Measurements from ENCODE around the gene SAPCD2. TPM values are rescaled to one million over a fixed set of nuclear protein-coding genes. Genes with fewer than 3 reads are reported as not detected.

The SAPCD2 gene
- total and polyA plus RNA-seq, 2 of the 8 experiments (the other 6 are each of a cell fraction or from before 2014, with no cell fraction given) = 12.7 to 32.1 TPM

GRCh38 chr9:137103206-137103999 lies 33.0 kb upstream of the SAPCD2 start (continued):
- TF ChIP-seq EZH2 (IDR thresholded peaks at IDR 0.05; ENCODE audit: low read depth, low read length, severe bottlenecking) = no peak
- TF ChIP-seq RAD21 (IDR thresholded peaks at IDR 0.05 in 1 of 2, conservative IDR thresholded peaks at IDR 0.05 in 1 of 2; ENCODE audit: low read depth in 2 of 2, low read length in 2 of 2) = no peak
- no peak for TF ChIP-seq BACH1 (IDR thresholded peaks at IDR 0.05; ENCODE audit: low read length)
- TF ChIP-seq TEAD4 (IDR thresholded peaks at IDR 0.05; ENCODE audit: low read depth, low read length) = no peak
- no peak for TF ChIP-seq GABPA (IDR thresholded peaks at IDR 0.05; ENCODE audit: borderline replicate concordance, insufficient read depth, low read length)
